GM12865 (cell line): ENCODE measurements around the gene TAF11L2.
"Not testable (repeated sequence)": the region's sequence is repeated elsewhere in the genome, so short reads cannot be mapped to it uniquely, and the experiment has no call there.

ENCODE experiments used
- DNase-seq: peaks from one replicate; pipeline ENCODE4 v3.0.0; 2010; ENCODE audit warnings: low read depth
- H3K4me3 ChIP-seq: 2 replicates; pipeline ENCODE4 v1.5.1; 2011; ENCODE audit warnings: mild to moderate bottlenecking, low read depth, low read length, control low read depth
- TF ChIP-seq, protein P1 (sequence below): IDR thresholded peaks from 2 replicates; pipeline ENCODE4 v1.5.1; 2011; ENCODE audit warnings: low read length, control low read depth, low read depth, inconsistent platforms; ENCODE audit not compliant: insufficient read depth; ENCODE audit errors: missing control alignments

Gene TAF11L2

DNA sequence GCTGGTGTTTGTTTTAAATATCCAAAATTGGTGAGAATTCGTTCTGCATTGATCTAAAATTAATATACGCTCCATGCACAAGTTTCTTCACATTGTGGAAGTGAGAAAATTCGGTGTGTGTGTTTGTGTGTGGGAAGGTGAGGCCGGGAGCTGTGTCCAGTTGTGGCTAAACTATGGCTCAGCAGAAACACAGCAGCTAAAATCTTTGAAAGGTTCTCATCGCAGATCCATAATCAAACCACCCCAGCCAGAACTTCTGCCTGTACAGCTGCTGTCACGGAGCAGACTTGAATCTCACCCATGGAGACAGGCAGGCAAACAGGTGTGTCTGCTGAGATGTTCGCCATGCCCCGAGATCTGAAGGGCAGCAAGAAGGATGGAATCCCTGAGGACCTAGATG is at the start of gene TAF11L2:
TSS of gene TAF11L2 (plus strand) at position 301 of the 400 bp plus-strand sequence.
- not testable (repeated sequence) for DNase-seq, H3K4me3 ChIP-seq

DNA sequence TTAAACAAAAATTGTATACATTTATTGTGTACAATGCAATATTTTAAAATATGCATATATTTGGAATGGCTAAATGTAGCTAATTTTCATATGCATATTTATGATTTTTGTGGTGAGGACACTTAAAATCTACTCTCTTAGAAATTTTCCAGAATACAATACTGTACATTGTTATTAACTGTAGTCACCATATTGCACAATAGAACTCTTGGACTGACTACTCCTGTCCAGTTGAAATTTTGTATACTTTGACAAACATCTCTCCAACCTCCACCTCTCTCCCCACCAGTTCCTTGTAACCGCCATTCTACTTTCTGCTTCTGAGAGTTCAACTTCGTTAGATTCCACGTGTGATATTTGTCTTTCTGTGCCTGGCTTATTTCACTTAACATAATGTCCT is 49.2 kb upstream of the TAF11L2 start:
- no peak for DNase-seq
- TF ChIP-seq, protein P1, sequence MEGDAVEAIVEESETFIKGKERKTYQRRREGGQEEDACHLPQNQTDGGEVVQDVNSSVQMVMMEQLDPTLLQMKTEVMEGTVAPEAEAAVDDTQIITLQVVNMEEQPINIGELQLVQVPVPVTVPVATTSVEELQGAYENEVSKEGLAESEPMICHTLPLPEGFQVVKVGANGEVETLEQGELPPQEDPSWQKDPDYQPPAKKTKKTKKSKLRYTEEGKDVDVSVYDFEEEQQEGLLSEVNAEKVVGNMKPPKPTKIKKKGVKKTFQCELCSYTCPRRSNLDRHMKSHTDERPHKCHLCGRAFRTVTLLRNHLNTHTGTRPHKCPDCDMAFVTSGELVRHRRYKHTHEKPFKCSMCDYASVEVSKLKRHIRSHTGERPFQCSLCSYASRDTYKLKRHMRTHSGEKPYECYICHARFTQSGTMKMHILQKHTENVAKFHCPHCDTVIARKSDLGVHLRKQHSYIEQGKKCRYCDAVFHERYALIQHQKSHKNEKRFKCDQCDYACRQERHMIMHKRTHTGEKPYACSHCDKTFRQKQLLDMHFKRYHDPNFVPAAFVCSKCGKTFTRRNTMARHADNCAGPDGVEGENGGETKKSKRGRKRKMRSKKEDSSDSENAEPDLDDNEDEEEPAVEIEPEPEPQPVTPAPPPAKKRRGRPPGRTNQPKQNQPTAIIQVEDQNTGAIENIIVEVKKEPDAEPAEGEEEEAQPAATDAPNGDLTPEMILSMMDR, result no peak
- no peak overlapping the region for H3K4me3 ChIP-seq

DNA sequence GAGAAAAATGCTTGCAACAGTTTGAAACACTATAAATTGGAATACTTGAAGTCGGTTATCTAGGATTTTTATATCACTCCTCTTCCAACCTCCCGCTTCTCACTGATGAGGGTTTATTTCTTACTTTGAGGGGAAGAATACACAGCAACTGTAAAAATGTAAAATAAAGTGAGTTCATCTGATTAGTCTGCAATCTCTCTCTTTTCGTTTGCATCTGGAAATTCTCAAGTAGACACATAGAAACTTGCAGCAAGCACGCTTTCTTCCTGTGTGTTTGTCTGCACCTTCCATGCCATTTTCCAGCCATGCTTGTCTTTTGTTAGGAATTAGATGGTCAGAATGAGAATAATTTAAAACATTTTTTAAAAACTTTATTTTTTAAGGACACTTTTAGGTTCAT is 45.1 kb upstream of the TAF11L2 start:
- no peak overlapping the region for H3K4me3 ChIP-seq
- DNase-seq, result no peak
- TF ChIP-seq, protein P1, result no peak

DNA sequence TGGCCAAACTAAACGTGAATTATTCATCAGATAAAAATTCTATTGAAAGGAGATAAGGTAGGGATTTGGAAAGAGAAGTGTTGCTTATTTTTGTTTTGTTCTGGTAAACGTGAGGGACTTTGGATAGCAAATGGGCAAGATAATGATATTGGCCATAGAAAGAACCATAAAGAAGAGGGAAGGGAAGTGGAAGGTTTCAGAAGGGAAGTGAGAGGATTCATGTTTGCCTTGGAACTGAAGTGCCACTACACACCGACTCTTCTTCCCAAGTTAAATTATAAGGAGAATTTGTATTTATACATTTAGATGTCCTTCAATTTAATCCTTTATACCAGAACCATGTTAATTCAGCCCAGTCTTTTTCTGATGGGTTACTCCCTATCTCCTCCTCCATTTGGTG is 42.1 kb upstream of the TAF11L2 start:
- DNase-seq, result no peak
- no peak overlapping the region for H3K4me3 ChIP-seq
- TF ChIP-seq, protein P1, result no peak

DNA sequence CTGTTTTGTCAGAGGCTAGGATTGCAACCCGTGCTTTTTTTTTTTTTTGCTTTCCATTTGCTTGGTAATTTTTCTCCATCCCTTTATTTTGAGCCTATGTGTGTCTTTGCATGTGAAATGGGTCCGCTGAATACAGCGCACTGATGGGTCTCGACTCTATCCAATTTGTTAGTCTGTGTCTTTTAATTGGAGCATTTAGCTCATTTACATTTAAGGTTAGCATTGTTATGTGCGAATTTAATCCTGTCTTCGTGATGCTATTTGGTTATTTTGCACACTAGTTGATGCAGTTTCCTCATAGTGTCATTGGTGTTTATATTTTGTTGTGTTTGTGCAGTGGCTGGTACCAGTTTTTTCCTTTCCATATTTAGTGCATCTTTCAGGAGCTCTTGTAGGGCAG is 36.2 kb upstream of the TAF11L2 start:
- TF ChIP-seq, protein P1, result no peak
- no peak for DNase-seq

DNA sequence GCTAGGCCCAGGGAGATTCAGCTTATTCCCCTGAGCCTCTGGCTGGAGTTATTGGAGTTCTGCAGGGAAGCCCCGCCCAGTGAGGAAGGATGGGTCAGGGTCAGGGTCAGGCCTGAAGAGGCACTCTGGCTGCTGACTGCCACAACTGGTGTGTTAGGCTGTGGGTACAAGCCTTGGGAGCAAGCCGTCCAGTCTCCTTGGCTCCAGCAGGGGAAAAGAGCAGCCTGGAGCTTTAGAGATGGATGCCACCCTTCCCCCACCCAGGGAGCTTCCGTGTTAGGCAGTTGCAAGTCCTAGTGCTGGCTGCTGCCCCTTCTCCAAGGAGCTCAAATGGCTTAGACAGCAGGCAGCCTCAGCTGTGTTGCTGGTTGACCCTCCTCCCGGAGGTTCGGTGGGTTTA is 34.4 kb upstream of the TAF11L2 start:
- no peak for DNase-seq
- H3K4me3 ChIP-seq, result no peak overlapping the region
- TF ChIP-seq, protein P1, result no peak

More for the DNA sequence above, 36.2 kb upstream of the TAF11L2 start:
- H3K4me3 ChIP-seq, result no peak overlapping the region

DNA sequence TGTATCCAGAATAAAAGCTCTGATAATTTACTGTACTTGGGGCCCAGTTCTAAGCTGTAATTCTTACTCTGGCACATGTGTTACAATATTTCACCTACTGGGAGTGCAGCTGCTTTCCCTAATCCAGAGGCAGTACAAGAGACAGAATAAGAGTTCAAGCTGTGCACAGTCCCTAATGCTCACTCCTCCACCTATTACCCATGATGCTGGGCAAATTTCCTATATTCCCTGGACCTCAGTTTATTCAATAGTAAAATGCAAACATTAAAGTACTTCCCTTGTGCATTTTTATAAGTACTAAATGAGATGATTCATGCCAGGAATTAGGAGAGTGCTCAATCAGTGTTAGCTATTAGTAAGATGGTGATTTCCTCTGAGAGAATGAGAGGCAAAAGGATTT is 28.0 kb upstream of the TAF11L2 start:
- no peak overlapping the region for H3K4me3 ChIP-seq
- TF ChIP-seq, protein P1, result no peak
- no peak for DNase-seq

DNA sequence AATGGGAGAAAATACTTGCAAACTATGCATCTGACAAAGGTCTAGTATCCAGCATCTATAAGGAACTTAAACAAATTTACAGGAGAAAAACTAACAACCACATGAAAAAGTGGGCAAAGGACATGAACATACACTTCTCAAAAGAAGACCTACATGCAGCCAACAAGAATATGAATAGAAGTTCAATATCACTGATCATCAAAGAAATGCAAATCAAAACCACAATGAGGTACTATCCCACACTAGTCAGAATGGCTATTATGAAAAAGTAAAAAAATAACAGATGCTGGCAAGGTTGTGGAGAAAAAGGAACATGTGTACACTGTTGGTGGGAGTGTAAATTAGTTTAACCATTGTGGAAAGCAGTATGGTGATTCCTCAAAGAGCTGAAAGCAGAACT is 23.0 kb upstream of the TAF11L2 start:
- not testable (repeated sequence) for H3K4me3 ChIP-seq, DNase-seq
